Rectal smooth muscle tissue (tissue), 1 donor: ENCODE measurements around the gene AGAP2.
"Not testable (repeated sequence)": the region's sequence is repeated elsewhere in the genome, so short reads cannot be mapped to it uniquely, and the experiment has no call there.

ENCODE experiments used
- H3K27ac ChIP-seq: one replicate; pipeline ENCODE4 v1.7.0; 2013; ENCODE audit warnings: low read depth, low read length, inconsistent platforms
- H3K27me3 ChIP-seq: one replicate; pipeline ENCODE4 v1.7.0; 2013; ENCODE audit warnings: low read length; ENCODE audit not compliant: control insufficient read depth, insufficient read depth
- H3K36me3 ChIP-seq: one replicate; pipeline ENCODE4 v1.7.0; 2013; ENCODE audit warnings: low read length; ENCODE audit not compliant: control insufficient read depth, insufficient read depth
- H3K4me1 ChIP-seq: one replicate; pipeline ENCODE4 v1.7.0; 2013; ENCODE audit warnings: low read length; ENCODE audit not compliant: control insufficient read depth, insufficient read depth
- H3K4me3 ChIP-seq: one replicate; pipeline ENCODE4 v1.7.0; 2013; ENCODE audit warnings: low read length
- H3K9ac ChIP-seq: one replicate; pipeline ENCODE4 v1.7.0; 2013; ENCODE audit warnings: low read length

AGAP2 gene

GRCh38 chr12:57700317-57700716 lies 38.2 kb downstream of the AGAP2 start:
- H3K27ac ChIP-seq: no peak overlapping the region
- peaks cover 15% of the 10 kb centered on the region for H3K36me3 ChIP-seq
- H3K9ac ChIP-seq: no peak overlapping the region
- no peaks in the 10 kb centered on the region for H3K27me3 ChIP-seq
- no peak overlapping the region for H3K4me3 ChIP-seq
- no peaks in the 10 kb centered on the region for H3K4me1 ChIP-seq

GRCh38 chr12:57698414-57698813 lies 40.1 kb downstream of the AGAP2 start:
- Histone ChIP-seq H3K36me3 (peaks cover 18% of the 10 kb centered on the region), H3K4me1 (peaks cover 9% of the 10 kb centered on the region), H3K27ac (no peak overlapping the region), H3K4me3 (no peak overlapping the region), H3K27me3 (no peaks in the 10 kb centered on the region), H3K9ac (no peak overlapping the region)

DNA sequence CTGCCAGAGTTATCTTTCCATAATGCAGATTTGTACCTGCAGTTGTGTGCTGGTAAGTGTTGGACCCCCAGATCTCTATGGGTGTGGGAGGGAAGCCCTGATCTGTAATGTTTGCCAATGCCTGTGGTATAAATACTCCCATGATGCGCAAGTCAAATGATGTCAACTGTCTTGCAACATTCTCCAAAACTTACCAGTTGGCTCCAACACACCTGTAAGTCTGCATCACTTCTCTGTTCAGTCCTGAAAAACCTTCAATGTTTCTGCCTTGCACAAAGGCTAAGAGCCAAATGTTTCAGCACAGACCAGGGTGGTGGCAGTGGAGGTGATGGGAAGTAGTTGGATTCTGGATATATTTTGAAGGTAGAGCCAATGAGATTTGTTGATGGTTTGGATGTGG lies 41.5 kb downstream of the AGAP2 start:
- Histone ChIP-seq H3K27me3 (no peaks in the 10 kb centered on the region), H3K9ac (no peak overlapping the region), H3K27ac (no peak overlapping the region), H3K36me3 (peaks cover 18% of the 10 kb centered on the region), H3K4me1 (peaks cover 11% of the 10 kb centered on the region), H3K4me3 (no peak overlapping the region)

- Histone ChIP-seq H3K27ac (no peak overlapping the region), H3K4me1 (peaks cover 11% of the 10 kb centered on the region), H3K36me3 (peaks cover 18% of the 10 kb centered on the region), H3K27me3 (no peaks in the 10 kb centered on the region), H3K9ac (no peak overlapping the region), H3K4me3 (no peak overlapping the region)
Observed at GRCh38 chr12:57695770-57696432, 42.6 kb downstream of the AGAP2 start.

GRCh38 chr12:57694459-57695019 lies 44.0 kb downstream of the AGAP2 start:
- Histone ChIP-seq H3K9ac (peak overlapping the region; percentile 94), H3K36me3 (peaks cover 18% of the 10 kb centered on the region), H3K4me1 (peaks cover 11% of the 10 kb centered on the region), H3K27ac (peak overlapping the region; percentile 55), H3K27me3 (no peaks in the 10 kb centered on the region), H3K4me3 (peak overlapping the region; percentile 99)

GRCh38 chr12:57693659-57694458 lies 44.7 kb downstream of the AGAP2 start, which contains the start of gene OS9:
Gene OS9, plus strand, starts transcription at chr12:57694132. Its CDS starts 30 bp downstream, at chr12:57694162.
- Histone ChIP-seq H3K9ac (peak within 1 kb of the TSS; percentile 94), H3K27ac (peak within 1 kb of the TSS; percentile 55), H3K36me3 (peaks cover 18% of the 10 kb centered on the region), H3K4me3 (peak within 1 kb of the TSS; percentile 99), H3K4me1 (peaks cover 11% of the 10 kb centered on the region), H3K27me3 (no peaks in the 10 kb centered on the region)

- peak overlapping the region; percentile 58 for H3K4me3 ChIP-seq
- H3K27me3 ChIP-seq: no peaks in the 10 kb centered on the region
- no peak overlapping the region for H3K27ac ChIP-seq
- H3K9ac ChIP-seq: no peak overlapping the region
- H3K36me3 ChIP-seq: peaks cover 18% of the 10 kb centered on the region
- H3K4me1 ChIP-seq: peaks cover 11% of the 10 kb centered on the region
Observed at GRCh38 chr12:57693317-57693658, 45.3 kb downstream of the AGAP2 start.

GRCh38 chr12:57692500-57692899 lies 46.0 kb downstream of the AGAP2 start:
- Histone ChIP-seq H3K9ac (no peak overlapping the region), H3K4me3 (no peak overlapping the region), H3K27me3 (no peaks in the 10 kb centered on the region), H3K27ac (no peak overlapping the region), H3K36me3 (peaks cover 16% of the 10 kb centered on the region), H3K4me1 (peaks cover 11% of the 10 kb centered on the region)

GRCh38 chr12:57688931-57689330 lies 49.6 kb downstream of the AGAP2 start:
- H3K9ac ChIP-seq: no peak overlapping the region
- peaks cover 3% of the 10 kb centered on the region for H3K4me1 ChIP-seq

DNA sequence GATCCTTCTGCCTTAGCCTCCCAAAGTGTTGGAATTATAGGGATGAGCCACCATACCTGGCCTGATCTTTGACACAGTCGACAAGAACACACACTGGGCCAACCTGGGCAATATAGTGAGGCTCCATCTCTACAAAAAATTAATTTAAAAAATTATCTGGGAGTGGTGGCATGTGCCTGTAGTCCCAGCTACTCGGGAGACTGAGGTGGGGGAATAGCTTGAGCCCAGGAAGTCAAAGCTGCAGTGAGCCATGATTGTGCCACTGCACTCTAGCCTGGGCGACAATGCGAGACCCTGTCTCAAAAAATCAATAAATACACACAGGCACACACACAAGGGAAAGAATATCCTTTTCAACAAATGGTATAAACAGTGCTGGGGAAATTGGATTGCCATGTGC lies 50.7 kb downstream of the AGAP2 start:
- Histone ChIP-seq H3K36me3 (no peaks in the 10 kb centered on the region), H3K27me3 (no peaks in the 10 kb centered on the region), H3K27ac (no peak overlapping the region), H3K9ac (no peak overlapping the region), H3K4me1 (no peaks in the 10 kb centered on the region), H3K4me3 (no peak overlapping the region)

More at GRCh38 chr12:57688931-57689330, 49.6 kb downstream of the AGAP2 start:
- Histone ChIP-seq H3K27ac (no peak overlapping the region), H3K36me3 (no peaks in the 10 kb centered on the region), H3K27me3 (no peaks in the 10 kb centered on the region), H3K4me3 (no peak overlapping the region)

GRCh38 chr12:57679697-57680096 lies 58.8 kb downstream of the AGAP2 start:
- Histone ChIP-seq H3K27ac (no peak overlapping the region), H3K4me1 (no peaks in the 10 kb centered on the region), H3K9ac (no peak overlapping the region), H3K27me3 (no peaks in the 10 kb centered on the region), H3K4me3 (no peak overlapping the region), H3K36me3 (no peaks in the 10 kb centered on the region)

DNA sequence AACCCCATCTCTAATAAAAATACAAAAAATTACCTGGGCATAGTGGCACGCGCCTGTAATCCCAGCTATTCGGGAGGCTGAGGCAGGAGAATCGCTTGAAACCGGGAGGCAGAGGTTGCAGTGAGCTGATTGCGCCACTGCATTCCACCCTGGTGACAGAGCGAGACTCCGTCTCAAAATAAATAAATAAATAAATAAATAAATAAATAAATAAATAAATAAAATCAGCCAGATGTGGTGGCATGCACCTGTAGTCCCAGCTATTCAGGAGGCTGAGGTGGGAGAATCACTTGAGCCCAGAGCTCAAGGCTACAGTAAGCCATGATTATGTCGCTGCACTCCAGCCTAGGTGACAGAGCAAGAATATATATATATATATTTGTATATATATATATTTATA lies 60.6 kb downstream of the AGAP2 start:
- H3K9ac ChIP-seq, H3K4me1 ChIP-seq, H3K4me3 ChIP-seq, H3K27me3 ChIP-seq, H3K27ac ChIP-seq, H3K36me3 ChIP-seq: not testable (repeated sequence)
